Stimulated activated naive B cell treated with anti-CD40 and anti-IgM and Interleukin-4, amounts not matched to agents 10 μg/mL and 1 μg/mL and 100 μg/mL, for 72 hours (primary cell): Measurements from ENCODE around the gene SNRNP200.
"Not testable (repeated sequence)": the region's sequence is repeated elsewhere in the genome, so short reads cannot be mapped to it uniquely, and the experiment has no call there.

Experiments
- ATAC-seq, 2 donors: fragments of 150-1000 bp; cut with Tn5 transposase; replicated peaks; 2 replicates each; pipeline ENCODE4 v1.10.0; 2021; ENCODE audit warnings: moderate library complexity in 1 of 2
- DNase-seq: peaks from one replicate; pipeline ENCODE4 v3.0.0; 2021
- H3K27ac Mint-ChIP-seq: one replicate; pipeline ENCODE4 v1.8.0; 2022; ENCODE audit warnings: mild to moderate bottlenecking, mixed read lengths
- H3K27me3 Mint-ChIP-seq, 2 donors: one replicate each; pipeline ENCODE4 v1.8.0; 2022; ENCODE audit warnings: mixed read lengths in 2 of 2
- H3K36me3 Mint-ChIP-seq, 2 donors: one replicate each; pipeline ENCODE4 v1.8.0; 2022; ENCODE audit warnings: mixed read lengths in 2 of 2, mild to moderate bottlenecking in 1 of 2
- H3K4me1 Mint-ChIP-seq, 2 donors: one replicate each; pipeline ENCODE4 v1.8.0; 2022; ENCODE audit warnings: mixed read lengths in 2 of 2, mild to moderate bottlenecking in 1 of 2
- H3K4me3 Mint-ChIP-seq, 2 donors: one replicate each; pipeline ENCODE4 v1.8.0; 2022; ENCODE audit warnings: mild to moderate bottlenecking in 2 of 2, mixed read lengths in 2 of 2, moderate library complexity in 1 of 2
- H3K9me3 Mint-ChIP-seq, 2 donors: one replicate each; pipeline ENCODE4 v1.8.0; 2022; ENCODE audit warnings: mixed read lengths in 2 of 2, mild to moderate bottlenecking in 1 of 2

Gene SNRNP200

DNA sequence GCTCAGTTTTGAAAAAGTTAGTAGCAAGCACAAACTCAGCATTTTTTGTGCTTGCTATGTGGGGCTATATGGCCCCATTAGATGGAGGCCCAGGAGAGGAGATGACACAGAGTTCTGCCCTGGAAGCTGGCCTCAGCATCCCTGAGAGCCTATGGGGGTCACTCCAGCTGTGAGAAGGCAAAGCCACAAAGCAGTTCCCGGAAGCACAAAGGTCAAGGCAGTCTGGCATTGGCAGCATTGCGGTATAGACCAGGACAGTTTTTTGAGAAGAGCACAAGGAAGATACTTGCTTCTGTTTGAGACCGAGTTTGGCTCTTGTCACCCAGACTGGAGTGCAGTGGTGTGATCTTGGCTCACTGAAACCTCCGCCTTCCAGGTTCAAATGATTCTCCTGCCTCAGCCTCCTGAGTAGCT lies 12.2 kb upstream of the SNRNP200 start:
- Mint-ChIP-seq H3K27ac (no peak overlapping the region), H3K4me3 (no peak overlapping the region), H3K36me3 (peaks cover 3 to 8% of the 10 kb centered on the region in 2 donors), H3K4me1 (peaks cover 22 to 28% of the 10 kb centered on the region in 2 donors), H3K9me3 (no peaks in the 10 kb centered on the region), H3K27me3 (no peaks in the 10 kb centered on the region)
- no peak for ATAC-seq
- no peak for DNase-seq

DNA sequence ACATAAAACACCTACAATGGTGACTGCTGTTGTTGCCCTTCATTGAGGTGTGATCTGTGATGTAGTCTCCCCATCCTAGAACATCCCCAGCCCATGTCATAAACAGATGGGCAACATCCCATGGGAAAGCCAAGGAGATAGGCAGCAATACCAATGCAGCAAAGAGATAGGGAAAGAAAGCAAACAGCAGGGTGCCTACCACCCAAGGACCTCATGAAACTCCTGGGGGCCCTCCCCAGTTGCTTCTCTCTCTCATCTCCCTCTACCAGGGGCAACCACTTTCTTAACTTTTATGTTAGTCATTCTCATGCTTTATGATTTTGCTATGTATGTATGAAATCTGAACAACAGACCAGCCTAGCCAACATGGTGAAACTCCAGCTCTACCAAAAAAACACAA lies 11.7 kb upstream of the SNRNP200 start:
- H3K4me3 Mint-ChIP-seq = no peak overlapping the region
- DNase-seq (no peak), ATAC-seq (no peak)
- no peaks in the 10 kb centered on the region for H3K9me3 Mint-ChIP-seq
- no peaks in the 10 kb centered on the region for H3K27me3 Mint-ChIP-seq
- peaks cover 3 to 8% of the 10 kb centered on the region in 2 donors for H3K36me3 Mint-ChIP-seq
- H3K27ac Mint-ChIP-seq = no peak overlapping the region
- H3K4me1 Mint-ChIP-seq = peaks cover 23 to 29% of the 10 kb centered on the region in 2 donors

GRCh38 chr2:96315400-96316071 lies 10.2 kb upstream of the SNRNP200 start:
- DNase-seq (no peak), ATAC-seq (peak; percentile 56 to 57)
- peaks cover 3 to 8% of the 10 kb centered on the region in 2 donors for H3K36me3 Mint-ChIP-seq
- no peaks in the 10 kb centered on the region for H3K9me3 Mint-ChIP-seq
- no peaks in the 10 kb centered on the region for H3K27me3 Mint-ChIP-seq
- peak overlapping the region; percentile 25 for H3K27ac Mint-ChIP-seq
- H3K4me3 Mint-ChIP-seq = peak overlapping the region in 1 of 2 donors; percentile 11
- H3K4me1 Mint-ChIP-seq = peaks cover 20 to 27% of the 10 kb centered on the region in 2 donors

DNA sequence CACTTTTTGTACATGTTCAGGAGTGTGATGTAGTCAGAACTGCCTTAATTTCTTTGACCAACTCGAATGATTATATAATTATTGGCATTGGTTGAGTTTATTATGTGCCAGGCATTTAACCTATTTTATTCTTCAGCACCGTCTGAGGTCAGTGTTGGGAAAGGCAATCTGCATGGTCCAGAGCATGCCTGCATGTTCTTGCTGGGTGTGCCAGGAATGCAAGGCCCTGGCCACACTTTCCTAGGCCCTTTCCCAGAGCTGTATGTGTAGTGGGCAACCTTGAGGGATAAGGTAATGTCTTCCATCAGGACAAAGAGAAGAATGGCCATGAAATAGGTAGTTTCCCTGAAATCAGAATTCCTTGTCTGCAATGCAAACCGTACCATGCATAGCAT lies 9.7 kb upstream of the SNRNP200 start:
- no peak for ATAC-seq
- H3K27ac Mint-ChIP-seq = no peak overlapping the region
- no peak for DNase-seq
- no peaks in the 10 kb centered on the region for H3K9me3 Mint-ChIP-seq
- peaks cover 20 to 26% of the 10 kb centered on the region in 2 donors for H3K4me1 Mint-ChIP-seq
- no peak overlapping the region for H3K4me3 Mint-ChIP-seq
- peaks cover 3 to 8% of the 10 kb centered on the region in 2 donors for H3K36me3 Mint-ChIP-seq
- H3K27me3 Mint-ChIP-seq = no peaks in the 10 kb centered on the region

DNA sequence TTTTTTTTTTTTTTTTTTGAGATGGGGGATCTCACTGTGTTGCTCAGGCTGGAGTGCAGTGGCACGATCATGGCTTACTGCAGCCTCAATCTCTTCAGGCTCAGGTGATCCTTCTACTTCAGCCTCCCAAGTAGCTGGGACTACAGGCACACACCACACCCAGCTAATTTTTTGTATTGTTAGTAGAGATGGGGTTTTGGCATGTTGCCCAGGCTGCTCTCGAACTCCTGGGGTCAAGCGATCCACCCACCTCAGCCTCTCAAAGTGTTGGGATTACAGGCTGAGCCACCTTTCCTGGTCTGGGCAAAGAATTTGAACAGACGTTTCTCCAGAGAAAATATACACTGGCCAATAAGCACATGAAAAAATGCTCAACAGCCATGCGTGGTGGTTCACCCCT lies 2.9 kb upstream of the SNRNP200 start:
- Mint-ChIP-seq H3K36me3 (peaks cover 15% of the 10 kb centered on the region in 2 donors), H3K4me1 (peaks cover 18 to 31% of the 10 kb centered on the region in 2 donors), H3K9me3 (no peaks in the 10 kb centered on the region), H3K27me3 (no peaks in the 10 kb centered on the region), H3K4me3 (no peak overlapping the region), H3K27ac (no peak overlapping the region)
- no peak for ATAC-seq
- DNase-seq = no peak

GRCh38 chr2:96306370-96306769 lies 1.0 kb upstream of the SNRNP200 start:
- no peak for ATAC-seq

DNA sequence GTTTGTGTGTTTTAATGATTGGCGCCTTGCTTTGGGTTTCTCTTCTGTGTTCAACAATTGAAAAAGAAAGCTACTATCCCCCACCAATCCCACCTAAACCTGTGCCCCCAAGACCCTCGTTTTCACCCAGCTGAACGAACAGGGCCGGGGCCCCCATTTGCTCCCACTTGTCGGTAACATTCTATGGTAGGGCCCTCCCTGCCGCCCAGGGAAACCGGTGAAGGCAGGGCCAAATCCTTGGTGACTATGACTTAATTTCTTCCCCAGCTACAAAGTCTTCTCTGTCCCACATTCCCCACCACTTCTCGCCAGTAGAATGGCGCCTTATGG lies 598 bp upstream of the SNRNP200 start:
- H3K27me3 Mint-ChIP-seq = no peaks in the 10 kb centered on the region
- H3K36me3 Mint-ChIP-seq = peaks cover 34 to 38% of the 10 kb centered on the region in 2 donors
- ATAC-seq (no peak), DNase-seq (no peak)
- H3K9me3 Mint-ChIP-seq = no peaks in the 10 kb centered on the region
- H3K4me3 Mint-ChIP-seq = peak overlapping the region; percentile 97 to 100
- H3K4me1 Mint-ChIP-seq = peaks cover 24 to 43% of the 10 kb centered on the region in 2 donors
- H3K27ac Mint-ChIP-seq = peak overlapping the region; percentile 100

More at GRCh38 chr2:96306370-96306769, 1.0 kb upstream of the SNRNP200 start:
- H3K9me3 Mint-ChIP-seq = no peaks in the 10 kb centered on the region
- H3K27me3 Mint-ChIP-seq = no peaks in the 10 kb centered on the region
- H3K27ac Mint-ChIP-seq = peak overlapping the region; percentile 100
- H3K4me1 Mint-ChIP-seq = peaks cover 24 to 39% of the 10 kb centered on the region in 2 donors
- peak overlapping the region; percentile 97 to 100 for H3K4me3 Mint-ChIP-seq
- DNase-seq = no peak
- H3K36me3 Mint-ChIP-seq = peaks cover 30 to 34% of the 10 kb centered on the region in 2 donors

GRCh38 chr2:96304606-96305005 lies 740 bp downstream of the SNRNP200 start:
- ATAC-seq (no peak), DNase-seq (no peak)
- Mint-ChIP-seq H3K36me3 (peaks cover 36 to 41% of the 10 kb centered on the region in 2 donors), H3K27ac (peak overlapping the region; percentile 56), H3K4me3 (peak overlapping the region; percentile 97 to 100), H3K9me3 (no peaks in the 10 kb centered on the region), H3K27me3 (no peaks in the 10 kb centered on the region), H3K4me1 (peaks cover 24 to 47% of the 10 kb centered on the region in 2 donors)

DNA sequence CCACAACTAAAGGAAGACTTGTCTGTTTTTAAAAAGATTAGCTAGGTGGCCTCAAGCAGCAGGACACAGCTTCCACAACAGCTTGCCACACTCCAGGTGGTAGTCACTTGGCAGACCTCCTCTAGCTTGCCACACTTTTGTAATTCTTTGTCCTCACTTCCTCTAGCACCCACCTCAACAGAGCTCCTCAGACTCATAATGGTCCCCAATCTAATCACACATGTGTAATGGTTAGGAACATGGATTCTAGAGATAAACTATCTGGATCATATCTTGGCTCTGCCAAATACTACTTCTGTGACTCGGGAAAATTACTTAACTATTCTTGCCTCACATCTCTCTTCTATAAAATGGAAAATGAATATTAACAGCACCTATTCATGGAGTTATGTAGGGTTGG lies 3.5 kb downstream of the SNRNP200 start:
- peaks cover 57 to 64% of the 10 kb centered on the region in 2 donors for H3K36me3 Mint-ChIP-seq
- DNase-seq (no peak), ATAC-seq (no peak)
- H3K27ac Mint-ChIP-seq = peak overlapping the region; percentile 42
- H3K4me3 Mint-ChIP-seq = no peak overlapping the region
- no peaks in the 10 kb centered on the region for H3K9me3 Mint-ChIP-seq
- H3K4me1 Mint-ChIP-seq = peaks cover 24 to 58% of the 10 kb centered on the region in 2 donors
- no peaks in the 10 kb centered on the region for H3K27me3 Mint-ChIP-seq

- no peaks in the 10 kb centered on the region for H3K27me3 Mint-ChIP-seq
- DNase-seq (no peak), ATAC-seq (no peak)
- H3K9me3 Mint-ChIP-seq = no peaks in the 10 kb centered on the region
- H3K36me3 Mint-ChIP-seq = peaks cover 58 to 62% of the 10 kb centered on the region in 2 donors
- H3K27ac Mint-ChIP-seq = no peak overlapping the region
- peaks cover 3 to 24% of the 10 kb centered on the region in 2 donors for H3K4me1 Mint-ChIP-seq
- H3K4me3 Mint-ChIP-seq = no peak overlapping the region
Measured at GRCh38 chr2:96296925-96297324, 8.4 kb downstream of the SNRNP200 start.

DNA sequence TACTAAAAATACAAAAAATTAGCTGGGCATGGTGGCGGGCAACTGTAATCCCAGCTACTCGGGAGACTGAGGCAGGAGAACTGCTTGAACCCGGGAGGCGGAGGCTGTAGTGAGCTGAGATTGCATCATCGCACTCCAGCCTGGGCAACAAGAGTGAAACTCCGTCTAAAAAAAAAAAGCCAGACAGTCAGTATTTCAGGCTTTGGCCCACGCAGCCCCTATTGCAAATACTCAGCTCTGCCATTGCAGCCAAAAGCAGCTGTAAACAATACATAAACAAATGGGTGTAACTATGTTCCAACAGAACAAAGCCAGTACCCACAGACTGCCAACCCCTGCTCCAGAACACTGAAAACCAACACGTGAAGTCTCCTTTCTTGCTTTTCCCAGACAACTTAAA lies 11.1 kb downstream of the SNRNP200 start:
- not testable (repeated sequence) for H3K4me1 Mint-ChIP-seq, H3K9me3 Mint-ChIP-seq, H3K27me3 Mint-ChIP-seq, ATAC-seq, DNase-seq, H3K27ac Mint-ChIP-seq, H3K4me3 Mint-ChIP-seq
- H3K36me3 Mint-ChIP-seq = peaks cover 50 to 65% of the 10 kb centered on the region in 2 donors

- ATAC-seq (no peak), DNase-seq (no peak)
- Mint-ChIP-seq H3K36me3 (peaks cover 54 to 70% of the 10 kb centered on the region in 2 donors), H3K4me1 (peaks cover 10 to 11% of the 10 kb centered on the region in 2 donors), H3K27ac (peak overlapping the region; percentile 71), H3K9me3 (no peaks in the 10 kb centered on the region), H3K27me3 (no peaks in the 10 kb centered on the region), H3K4me3 (no peak overlapping the region)
Measured at GRCh38 chr2:96291751-96292150, 13.6 kb downstream of the SNRNP200 start.

DNA sequence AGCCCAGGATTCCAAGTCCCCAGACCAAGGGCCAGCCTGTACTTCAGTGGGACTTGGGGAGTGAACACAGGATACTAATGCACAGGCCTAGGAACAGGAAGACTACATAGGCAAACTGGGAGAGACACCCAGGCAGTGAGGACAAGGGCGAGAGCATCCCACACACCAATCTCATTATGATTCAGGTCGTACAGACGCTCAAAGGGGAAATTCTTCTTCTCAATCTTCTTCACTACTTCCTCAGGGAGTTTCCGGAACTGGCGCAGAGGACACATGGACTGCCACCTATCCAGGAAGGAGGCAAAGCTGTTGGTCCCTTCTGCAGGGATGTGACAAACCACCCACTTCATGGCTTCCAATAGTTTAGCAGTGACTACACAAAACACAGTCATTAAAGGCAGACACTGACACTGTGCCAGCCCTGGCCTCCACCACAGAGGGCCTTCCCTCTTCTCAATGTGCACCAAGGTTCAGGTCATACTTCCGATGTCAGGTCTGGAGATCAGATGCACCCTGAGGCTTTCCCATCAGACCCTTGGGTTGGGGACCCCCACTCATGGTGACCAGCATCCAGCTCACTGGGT lies 18.0 kb downstream of the SNRNP200 start:
- peaks cover 10 to 13% of the 10 kb centered on the region in 2 donors for H3K4me1 Mint-ChIP-seq
- DNase-seq (no peak), ATAC-seq (peak in 1 of 2 donors; percentile 20)
- peak overlapping the region; percentile 59 for H3K27ac Mint-ChIP-seq
- no peaks in the 10 kb centered on the region for H3K27me3 Mint-ChIP-seq
- H3K4me3 Mint-ChIP-seq = no peak overlapping the region
- H3K9me3 Mint-ChIP-seq = no peaks in the 10 kb centered on the region
- H3K36me3 Mint-ChIP-seq = peaks cover 52 to 68% of the 10 kb centered on the region in 2 donors

GRCh38 chr2:96276787-96277499 lies 28.4 kb downstream of the SNRNP200 start:
- H3K4me3 Mint-ChIP-seq = no peak overlapping the region
- DNase-seq (no peak), ATAC-seq (no peak)
- H3K9me3 Mint-ChIP-seq = no peaks in the 10 kb centered on the region
- H3K4me1 Mint-ChIP-seq = peaks cover 3 to 11% of the 10 kb centered on the region in 2 donors
- peaks cover 42 to 65% of the 10 kb centered on the region in 2 donors for H3K36me3 Mint-ChIP-seq
- peak overlapping the region; percentile 31 for H3K27ac Mint-ChIP-seq
- no peaks in the 10 kb centered on the region for H3K27me3 Mint-ChIP-seq
